H1 (cell line): Measurements from ENCODE around the gene CYBRD1. TPM values are rescaled to one million over a fixed set of nuclear protein-coding genes. Genes with fewer than 3 reads are reported as not detected.

Experiments
- FOSL1 ChIP-seq: IDR thresholded peaks from 2 replicates; pipeline ENCODE4 v1.6.1; 2011; ENCODE audit warnings: mild to moderate bottlenecking, low read depth, low read length, moderate library complexity; ENCODE audit not compliant: insufficient read depth
- JUN ChIP-seq: IDR thresholded peaks from 2 replicates; pipeline ENCODE4 v1.6.1; 2011; ENCODE audit warnings: low read depth, mild to moderate bottlenecking, improper control_type of control experiment, low read length
- SIX5 ChIP-seq: IDR thresholded peaks from 2 replicates; pipeline ENCODE4 v1.6.1; 2011; ENCODE audit warnings: mild to moderate bottlenecking, low read depth, low read length
- polyA plus RNA-seq, 7 experiments: library from polyadenylated mRNA; depleted of rRNA in 3 of 7; stranded (reverse) in 5 of 7; unstranded in 2 of 7; fragments of >200 nt in 5 of 7; fragments of 200-250 nt in 2 of 7; gene quantifications; 1 replicate in 5 of 7; 2 replicates in 1 of 7; 4 replicates in 1 of 7; pipeline versions ENCODE4 v1.2.1 to v1.2.3, GENCODE V29; 2011 to 2013; ENCODE audit warnings: missing spikeins in 2 of 7, mixed read lengths in 2 of 7
- total RNA-seq: library from RNA; stranded (reverse); fragmentation: NEBNext Ultra II Directional; extraction: Animal tissue kit (Norgen Biotek cat#: 25700); gene quantifications from 2 replicates; pipeline ENCODE4 v1.2.1, GENCODE V29; 2021

The CYBRD1 gene
- total and polyA plus RNA-seq, 2 of the 8 experiments (the other 6 are each of a cell fraction or from before 2014, with no cell fraction given) = 10.7 to 12.6 TPM

DNA sequence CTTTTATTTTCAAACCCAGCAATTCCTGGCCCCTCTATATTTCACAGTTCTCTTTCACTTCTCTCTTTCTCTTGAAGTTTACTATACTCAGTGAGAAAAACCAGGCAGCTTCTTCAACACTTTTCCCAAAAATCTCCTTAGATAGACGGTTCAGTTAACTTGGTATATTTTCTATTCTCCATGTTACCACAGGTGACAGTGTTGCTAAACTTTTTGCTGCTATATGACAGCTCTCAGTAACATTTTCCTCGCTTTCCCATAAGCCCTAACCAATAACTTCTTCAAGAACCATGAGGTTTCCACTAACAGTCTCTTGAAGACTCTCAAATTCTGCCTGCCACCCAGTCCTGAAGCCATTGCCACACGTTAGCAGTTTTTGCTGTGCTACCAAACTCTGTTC, 45.8 kb downstream of the CYBRD1 start (continued):
- no peak for TF ChIP-seq FOSL1
- no peak for TF ChIP-seq SIX5
- no peak for TF ChIP-seq JUN
- TF ChIP-seq, all 59 proteins: peak for 0
